Renal cortical epithelial cell (primary cell): ENCODE results near the gene AHRR. TPM values are rescaled to one million over a fixed set of nuclear protein-coding genes. Genes with fewer than 3 reads are reported as not detected.
"Not testable (repeated sequence)": the region's sequence is repeated elsewhere in the genome, so short reads cannot be mapped to it uniquely, and the experiment has no call there.

Experiments used
- DNase-seq: peaks from one replicate; pipeline ENCODE4 v3.0.0-alpha.2; 2011; ENCODE audit warnings: low read depth
- total RNA-seq: library from RNA; depleted of rRNA; stranded (reverse); fragments of >200 nt; gene quantifications from 2 replicates; pipeline ENCODE4 v1.2.3, GENCODE V29; 2014

The AHRR gene
- total RNA-seq, 1 donor from 2014 or later = 2.4 TPM

DNA sequence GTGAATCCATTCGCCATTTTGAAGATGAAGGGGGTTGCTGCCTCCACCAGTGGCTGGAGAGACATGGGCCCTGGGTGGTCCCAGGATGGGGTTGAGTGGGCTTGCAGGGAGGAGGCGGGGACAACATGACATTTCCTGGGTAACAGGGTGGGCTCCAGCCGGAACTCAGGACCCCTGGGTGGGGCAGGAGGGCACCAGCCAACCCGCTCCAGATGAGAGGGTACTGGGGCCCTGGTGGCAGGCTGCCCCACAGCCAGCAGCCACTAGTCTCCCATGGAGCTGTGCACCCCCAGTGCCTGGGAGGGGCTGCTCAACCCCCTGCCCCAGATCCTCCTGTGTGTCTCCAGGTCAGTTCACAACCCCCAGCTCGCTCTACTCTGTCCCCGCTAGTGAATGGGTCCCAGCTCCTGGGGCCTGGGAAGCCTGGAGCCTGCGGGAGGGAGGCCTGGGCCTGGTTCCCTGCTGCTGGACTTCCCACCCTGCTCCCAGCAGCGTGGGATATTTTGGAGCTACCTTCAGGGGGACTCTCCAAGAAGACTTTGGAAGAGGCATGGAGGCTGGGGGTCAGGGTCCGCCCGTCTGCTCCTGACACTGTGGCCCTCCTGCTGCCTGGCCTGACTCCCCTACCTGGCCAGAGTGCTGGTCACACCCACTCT, 55.9 kb downstream of the AHRR start:
- no peak for DNase-seq

DNA sequence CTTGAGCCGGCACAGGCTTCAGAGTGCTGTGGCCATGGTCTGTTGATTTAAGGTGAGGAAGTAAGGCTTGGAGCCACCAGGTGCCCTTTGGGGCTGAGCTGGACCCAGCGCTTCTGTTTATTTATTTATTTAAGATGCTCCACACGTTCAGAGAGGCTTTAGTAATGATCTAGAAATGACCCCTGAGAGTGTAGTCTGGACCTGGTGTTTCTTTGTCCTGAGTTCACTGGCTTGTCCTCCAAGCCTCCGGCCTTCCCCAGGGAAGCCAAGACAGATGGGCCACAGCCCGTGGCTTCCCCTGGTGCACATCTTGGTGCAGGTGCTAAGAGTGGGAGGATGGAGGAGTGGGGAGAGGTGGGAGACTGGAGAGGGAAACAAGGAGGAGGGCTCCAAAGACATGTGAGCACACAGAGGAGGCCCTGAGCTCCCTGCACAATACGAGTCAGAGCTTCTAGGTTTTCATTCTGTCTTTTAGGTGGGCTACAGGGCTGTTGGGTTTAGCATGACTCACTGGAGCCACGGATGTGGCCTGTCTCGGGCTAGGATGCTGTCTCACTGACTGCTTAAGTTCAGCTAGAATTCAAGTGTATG, 56.9 kb downstream of the AHRR start:
- DNase-seq = no peak

DNA sequence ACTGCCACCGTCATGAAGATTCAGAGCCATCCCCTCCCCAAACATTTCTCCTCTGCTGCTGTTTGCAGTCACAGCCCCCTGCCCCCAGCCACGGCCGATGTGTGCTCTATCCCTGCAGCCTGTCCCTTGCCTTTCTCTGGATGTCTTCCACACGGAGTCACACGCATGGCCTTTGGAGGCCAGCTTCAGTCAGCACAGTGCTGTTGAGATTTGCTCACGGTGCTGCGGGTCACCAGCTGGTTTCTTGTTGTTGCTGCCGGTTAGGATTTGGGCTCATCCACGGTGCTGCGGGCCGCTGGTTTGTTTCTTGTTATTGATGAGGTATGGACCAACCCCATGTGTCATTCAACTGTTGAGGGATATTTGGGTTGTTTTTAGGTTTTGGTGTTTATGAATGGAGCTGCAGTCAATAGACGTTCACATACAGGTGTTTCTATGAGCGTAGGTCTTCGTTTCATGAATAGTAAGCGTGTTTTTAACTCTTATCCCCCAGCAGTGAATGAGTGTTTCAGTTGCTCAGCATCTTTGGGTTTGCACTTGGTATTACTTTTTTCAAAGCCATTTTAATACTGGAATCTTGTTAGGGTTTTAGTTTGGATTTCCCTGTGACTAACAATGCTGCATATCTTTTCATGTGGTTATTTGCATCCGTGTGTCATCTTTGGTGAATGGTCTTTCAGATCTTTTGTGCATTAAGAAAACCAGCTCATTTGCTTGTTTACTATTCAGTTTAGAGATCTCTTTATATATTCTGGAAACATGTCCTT, 57.6 kb downstream of the AHRR start:
- DNase-seq = no peak

DNA sequence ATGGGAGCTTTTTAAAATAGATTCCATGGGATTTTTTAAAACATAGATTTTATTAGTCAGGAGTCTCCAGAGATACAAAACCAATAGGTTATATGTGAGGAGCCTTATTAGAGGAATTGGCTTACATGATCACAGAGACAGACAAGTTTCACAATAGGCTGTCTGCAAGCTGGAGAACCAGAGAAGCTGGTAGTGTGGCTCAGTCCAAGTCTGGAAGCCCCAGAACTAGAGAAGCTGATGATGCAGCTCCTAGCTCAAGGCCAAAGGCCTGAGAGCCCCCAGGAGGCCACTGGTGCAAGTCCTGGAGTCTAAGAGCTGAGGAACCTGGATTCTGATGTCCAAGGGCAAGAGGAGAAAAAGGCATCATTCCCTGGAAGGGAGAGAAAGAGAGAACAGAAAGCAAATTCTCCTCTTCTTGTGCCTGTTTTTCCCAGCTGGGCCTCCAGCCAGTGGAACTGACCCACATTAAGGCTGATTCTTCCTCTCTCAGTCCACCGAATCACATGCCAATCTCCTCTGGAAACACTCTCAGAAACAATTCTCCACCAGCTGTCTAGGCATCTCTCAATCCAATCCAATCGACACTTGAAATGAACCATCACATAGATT, 59.3 kb downstream of the AHRR start:
- DNase-seq = no peak

DNA sequence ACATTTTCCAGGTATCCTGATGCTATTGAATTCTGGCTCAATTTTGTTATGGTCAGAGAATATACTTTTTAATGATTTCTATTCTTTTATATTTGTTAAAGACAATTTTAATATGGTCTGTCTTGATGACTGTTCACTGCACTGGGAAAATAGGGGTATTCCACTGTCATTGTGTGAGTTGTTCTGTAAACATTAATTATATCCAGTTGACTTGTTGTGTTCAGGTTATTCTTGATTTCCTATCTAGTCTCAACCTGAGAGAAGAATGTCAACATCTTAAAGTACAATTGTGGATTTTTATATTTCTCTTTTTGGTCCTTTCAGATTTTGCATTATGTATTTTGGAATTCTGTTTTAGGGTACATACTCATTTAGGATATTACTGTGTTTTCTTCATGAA, 61.6 kb downstream of the AHRR start:
- no peak for DNase-seq

DNA sequence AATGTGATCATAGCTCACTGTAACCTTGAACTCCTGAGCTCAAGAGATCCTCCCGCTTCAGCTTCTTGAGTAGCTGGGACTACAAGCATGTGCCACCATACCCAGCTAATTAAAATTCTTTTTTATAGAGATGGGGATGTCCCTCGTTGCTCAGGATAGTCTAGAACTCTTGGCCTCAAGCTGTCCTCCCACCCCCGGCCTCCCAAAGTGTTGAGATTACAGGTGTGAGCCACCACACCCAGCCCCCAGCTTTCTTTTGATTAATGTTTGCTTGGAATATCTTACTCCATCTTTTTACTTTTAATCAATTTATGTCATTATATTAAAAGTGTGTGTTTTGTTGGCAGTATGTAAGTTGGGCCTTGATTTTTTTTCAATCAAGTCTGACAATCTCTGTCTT, 62.1 kb downstream of the AHRR start:
- DNase-seq = no peak

DNA sequence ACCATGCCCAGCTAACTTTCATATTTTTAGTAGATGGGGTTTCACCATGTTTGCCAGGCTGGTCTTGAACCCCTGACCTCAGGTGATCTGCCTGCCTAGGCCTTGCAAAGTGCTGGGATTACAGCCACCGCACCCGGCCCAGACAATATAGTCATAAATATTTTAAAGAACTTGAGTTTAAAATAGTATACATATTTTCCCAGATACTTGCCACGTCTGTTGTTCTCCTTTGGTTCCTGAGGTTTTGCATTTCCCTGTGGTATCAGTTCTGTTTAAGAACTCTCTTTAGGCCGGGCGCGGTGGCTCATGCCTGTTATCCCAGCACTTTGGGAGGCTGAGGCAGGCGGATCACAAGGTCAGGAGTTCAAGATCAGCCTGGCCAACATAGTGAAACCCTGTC, 63.1 kb downstream of the AHRR start:
- DNase-seq = not testable (repeated sequence)

DNA sequence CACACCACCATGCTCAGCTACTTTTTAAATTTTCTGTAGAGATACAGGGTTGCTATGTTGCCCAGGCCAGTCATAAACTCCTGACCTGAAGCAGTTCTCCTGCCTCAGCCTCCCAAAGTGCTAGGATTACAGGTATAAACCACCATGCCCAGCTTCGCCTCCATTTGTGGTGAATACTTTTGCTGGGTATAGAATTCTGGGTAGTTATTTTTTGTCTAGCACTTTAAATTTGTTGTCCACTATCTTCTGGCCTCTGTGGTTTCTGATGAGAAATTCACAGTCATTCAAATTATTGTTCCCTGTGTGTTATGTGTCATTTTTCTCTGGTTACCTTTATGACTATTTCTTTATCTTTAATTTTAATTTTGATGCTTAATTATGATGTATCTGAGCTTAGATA, 63.8 kb downstream of the AHRR start:
- no peak for DNase-seq

DNA sequence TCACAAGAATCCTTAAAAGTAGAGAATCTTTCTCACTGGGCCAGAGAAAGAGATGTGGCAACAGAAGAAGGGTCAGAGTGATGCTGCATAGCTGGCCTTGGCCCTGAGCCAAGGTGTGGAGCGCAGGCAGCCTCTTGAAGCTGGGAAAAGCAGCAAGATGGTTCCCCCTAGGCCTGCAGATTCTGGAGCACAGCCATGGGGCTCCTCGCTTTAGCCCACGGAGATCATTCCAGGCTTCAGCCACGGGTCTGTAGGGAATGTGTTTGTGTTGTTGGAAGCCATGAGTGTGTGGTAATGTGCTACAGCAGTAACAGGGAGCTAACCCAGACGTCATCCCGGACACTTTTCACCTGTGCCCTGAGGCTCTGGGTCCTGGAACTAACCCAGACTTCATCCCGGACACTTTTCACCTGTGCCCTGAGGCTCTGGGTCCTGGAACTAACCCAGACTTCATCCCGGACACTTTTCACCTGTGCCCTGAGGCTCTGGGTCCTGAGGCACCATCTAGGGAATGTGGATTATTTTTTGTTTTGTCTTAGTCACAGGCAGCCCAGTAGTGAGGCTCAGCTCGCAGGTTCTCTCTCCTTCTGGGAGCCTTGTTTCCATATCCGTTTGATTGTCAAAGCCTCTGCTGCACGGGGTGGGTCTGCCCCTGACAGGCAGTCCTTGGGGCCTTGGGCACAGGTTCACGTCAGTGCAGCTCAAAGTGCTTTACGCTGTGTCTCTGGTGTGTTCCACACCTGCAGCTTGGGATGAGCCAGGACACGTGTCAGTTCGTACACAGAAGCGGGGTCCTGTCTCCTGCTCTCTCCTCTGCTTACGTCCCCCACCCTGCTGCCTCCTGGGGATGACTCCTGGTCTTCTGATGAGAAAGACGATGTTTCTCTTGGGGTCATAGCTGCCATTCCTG, 65.2 kb downstream of the AHRR start:
- peak; percentile 14 for DNase-seq

DNA sequence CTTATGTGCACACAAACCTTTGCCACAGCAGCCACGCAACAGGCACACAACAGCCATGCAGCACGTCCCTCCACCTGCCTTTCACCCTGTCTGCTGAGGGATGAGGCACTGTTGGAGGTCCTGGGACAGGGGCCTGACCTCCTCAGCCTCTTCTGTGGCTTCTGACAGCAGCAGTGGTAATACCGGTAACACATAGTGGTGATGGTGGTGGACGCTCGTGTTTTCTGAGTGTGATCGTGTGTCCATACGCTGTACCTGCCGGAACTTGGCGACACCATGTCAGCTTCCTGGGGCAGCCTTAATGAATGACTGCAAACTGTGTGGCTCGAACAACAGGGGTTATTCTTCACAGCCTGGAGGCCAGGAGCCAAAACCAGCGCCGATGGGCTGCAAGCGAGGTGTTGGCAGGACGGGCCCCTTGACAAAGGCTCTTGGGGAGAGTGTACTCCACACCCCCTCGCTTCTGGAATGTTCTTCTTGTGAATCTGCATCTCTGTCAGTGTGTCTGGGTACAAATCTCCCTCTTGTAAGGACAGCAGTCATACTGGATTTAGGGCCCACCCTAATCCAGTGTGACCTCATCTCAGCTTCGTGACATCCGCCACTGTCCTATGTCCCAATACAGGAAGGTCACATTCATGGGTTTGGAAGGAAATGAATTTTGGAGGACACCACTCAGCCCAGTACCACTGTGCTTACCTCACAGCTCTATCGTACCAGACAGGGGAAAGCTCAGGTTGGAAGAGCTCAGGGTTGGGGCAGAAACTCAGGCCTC, 66.2 kb downstream of the AHRR start:
- no peak for DNase-seq

DNA sequence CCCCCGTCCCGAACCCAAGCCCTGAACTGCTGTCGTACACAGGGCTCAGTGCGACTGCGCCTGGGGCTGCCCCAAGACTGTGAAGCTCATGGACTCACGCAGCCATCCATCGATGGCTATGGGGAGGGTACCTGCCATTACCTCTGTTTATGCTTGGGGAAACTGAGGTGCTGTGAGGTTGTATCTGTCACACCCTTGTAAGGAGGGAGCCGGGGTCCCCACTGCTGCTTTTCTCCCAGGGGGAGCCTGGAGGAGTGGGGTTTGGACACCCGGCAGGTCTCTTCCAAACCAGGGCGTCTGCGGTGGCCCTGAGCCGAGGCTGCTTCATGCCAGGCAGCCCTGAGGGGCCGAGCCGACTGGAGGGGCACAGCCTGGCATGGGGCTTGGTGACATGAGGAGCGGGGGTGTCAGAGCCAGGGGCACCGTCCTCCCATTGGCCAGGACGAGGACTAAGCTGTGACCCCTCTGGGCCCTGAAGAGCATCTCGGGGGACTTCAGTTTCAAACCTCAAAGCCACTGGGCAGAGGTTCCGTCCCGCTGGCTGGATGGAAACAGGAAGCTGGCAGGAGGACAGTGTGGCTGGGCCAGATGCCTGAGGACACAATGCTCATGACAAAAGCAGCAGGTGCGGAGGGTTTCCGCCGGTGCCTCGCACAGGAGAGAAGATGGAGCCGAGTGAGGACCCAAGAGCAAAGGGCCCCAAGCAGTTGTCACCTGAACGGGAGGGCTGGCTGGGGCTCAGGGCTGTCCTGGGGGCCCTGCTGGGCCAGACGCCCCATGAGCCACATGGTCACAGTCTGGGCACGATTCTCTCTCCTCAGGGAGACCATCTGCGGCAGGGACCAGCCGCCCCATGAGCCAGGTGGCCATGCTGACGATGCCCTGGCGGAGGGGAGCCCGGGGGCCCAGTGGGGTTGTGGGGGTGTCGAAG, 67.0 kb downstream of the AHRR start:
- DNase-seq = no peak

DNA sequence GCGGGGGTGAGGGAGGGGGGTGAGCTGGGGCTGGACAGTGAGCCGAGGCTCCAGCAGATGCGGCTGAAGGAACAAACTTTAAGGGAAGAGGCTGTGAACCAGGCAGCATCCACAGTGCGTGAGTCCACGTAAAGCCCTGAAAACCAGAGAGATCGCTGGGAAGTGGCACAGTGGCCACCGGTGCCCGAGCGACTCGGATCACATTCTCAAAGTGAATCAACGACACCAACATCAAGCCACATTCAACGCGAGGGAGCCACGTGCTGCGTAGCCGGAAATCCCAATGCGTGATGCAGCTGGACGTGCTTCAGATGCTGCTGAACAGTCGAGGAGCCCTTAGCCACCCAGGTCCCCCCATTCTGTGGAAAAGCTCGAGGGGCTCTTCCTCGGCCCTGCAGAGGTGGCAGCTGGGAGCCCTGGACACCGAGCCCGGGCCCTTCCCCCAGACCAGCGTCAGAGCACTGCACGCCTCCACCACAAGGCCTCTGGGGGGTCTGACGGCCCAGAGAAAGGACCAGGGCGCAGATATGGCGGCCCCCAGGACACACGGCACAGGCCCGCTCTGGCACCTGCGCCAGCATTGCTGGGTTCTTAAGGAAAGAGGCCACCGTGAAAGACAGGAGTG, 67.8 kb downstream of the AHRR start:
- no peak for DNase-seq

DNA sequence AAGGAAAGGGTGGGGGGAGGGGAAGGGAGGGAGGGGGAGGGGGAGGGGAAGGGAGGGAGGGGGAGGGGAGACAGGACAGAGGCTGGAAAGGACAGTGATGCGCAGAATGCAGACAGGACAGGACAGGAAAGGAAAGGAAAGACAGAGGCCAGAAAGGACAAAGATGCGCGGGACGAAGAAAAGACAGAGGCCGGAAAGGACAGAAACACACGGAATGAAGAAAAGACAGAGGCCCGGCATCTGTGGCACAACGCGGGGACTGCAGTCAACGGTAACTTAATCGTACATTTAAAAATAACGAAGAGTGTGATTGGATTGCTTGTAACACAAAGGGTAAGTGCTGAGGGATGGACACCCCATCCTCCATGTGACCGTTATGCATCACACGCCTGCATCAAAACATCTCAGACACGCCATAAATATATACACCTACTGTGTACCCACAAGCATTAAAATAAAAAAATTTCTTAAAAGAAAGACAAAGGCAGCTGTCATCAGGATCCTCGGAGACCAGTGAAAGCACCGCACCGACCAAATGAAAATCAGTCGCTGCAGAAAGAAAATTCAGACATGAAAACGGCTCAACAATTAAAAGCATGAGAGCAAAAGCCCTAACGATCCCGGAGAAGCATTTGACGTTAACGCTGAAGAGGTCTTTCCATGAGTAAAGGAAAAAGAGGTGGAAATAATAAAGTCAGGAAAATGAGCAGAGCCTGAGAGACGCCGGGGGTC, 68.5 kb downstream of the AHRR start:
- no peak for DNase-seq

DNA sequence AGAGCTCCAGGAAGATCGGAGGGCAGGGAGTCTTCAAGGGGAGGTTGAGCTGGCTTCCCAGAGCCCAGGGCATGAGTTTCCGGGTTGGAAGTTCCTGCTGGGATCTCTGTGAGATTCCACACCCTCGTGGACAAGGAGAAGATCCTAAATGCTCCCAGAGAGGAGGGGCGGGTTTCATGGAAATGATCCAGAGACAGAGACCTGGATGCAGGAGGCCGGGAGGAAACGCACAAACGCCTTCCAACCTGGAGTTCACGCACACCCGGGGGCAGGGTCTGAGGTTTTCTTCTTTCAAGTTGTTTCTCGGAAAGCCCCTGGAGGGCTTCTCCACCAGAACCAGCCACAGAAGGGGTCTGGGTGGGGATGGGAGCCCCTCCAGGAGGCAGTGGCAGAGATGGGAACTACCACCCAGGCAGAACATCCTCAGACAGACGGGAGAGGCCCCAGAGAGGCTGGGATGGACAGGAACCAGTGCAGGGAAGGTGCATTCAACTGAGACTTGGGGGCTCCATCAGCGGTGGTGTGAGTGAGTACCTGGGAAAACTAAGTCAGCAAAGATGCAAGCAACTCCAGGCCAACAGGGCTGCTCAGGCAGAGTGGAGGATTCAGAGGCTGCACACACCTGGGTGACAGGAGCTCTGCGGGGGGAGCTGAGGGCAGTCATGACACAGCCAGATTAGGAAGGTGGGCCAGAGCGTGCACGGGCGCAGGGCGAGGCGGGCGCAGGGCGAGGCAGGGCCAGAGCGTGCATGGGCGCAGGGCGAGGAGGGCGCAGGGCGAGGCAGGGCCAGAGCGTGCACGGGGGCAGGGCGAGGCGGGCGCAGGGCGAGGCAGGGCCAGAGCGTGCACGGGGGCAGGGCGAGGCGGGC, 69.3 kb downstream of the AHRR start:
- no peak for DNase-seq

DNA sequence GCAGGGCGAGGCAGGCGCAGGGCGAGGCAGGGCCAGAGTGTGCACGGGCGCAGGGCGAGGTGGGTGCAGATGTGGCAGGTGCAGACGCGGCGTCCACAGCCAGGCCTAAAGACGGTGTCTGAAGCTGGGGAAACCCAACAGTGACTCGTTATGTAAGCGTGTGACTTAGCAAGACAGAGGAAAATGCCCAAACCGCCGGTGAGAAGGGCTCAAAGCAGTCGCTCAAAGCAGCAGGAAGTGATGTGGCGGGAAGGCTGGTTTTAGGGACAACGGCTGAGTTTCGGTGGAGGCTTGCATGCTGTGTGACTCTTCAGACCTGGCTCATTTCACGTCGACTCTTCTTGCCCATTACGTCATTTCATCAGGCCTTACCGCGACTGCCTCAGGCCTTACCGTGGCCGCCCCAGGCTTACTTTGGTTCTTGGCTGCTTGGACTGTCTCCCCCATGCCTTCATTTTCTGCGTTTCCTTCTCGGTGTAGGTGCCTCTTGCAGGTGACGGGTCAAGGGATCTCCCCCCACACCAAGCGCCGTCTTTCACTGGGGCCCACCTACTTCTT, 71.0 kb downstream of the AHRR start:
- peak; percentile 32 for DNase-seq

DNA sequence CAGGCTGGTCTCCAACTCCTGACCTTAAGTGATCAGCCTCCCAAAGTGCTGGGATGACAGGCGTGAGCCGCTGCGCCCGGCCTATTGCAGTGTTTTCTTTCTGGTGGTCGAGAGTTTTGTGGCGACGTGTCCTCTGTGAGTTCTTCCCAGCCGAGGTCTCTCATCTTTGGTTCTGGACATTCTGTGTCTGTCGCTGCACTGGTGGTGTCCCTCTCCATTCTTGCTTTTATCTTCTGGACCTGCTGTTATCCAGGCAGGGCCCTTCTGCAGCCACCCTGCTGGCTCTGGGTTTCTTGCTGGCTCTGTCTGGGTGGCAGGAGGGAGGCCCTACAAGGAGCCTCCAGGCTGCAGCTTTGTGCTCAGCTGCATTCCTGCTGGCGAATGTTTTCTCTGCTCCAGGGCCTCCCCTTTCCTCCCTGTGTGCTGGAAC, 72.3 kb downstream of the AHRR start:
- no peak for DNase-seq

DNA sequence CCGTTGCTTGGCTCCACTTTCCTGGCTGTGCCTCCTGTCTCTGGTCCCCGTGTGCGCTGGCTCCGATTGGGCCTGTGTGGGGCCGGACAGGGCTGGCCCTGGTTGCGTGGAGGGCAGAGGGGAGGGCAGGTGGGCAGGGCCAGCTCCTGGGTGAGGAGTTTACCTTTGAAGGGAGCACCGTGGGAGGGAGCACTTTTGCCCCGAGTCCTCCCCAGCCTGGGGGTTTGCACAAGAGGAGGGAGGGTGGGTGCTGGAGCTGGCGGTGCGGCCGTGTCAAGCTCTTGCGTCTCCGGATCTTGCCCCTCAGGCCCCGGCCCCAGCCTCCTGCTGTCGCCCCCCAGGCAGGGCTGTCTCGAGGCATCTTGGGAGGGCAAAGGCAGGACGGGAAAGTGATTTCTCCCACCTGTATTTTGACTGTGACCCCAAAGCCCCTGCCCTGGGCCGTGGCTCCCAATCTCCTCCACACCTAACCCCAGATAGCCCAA, 73.2 kb downstream of the AHRR start:
- no peak for DNase-seq
